T-helper 17 cell (primary cell): ENCODE results near the gene CCL14. TPM values are rescaled to one million over a fixed set of nuclear protein-coding genes. Genes with fewer than 3 reads are reported as not detected.
"Not testable (repeated sequence)": the region's sequence is repeated elsewhere in the genome, so short reads cannot be mapped to it uniquely, and the experiment has no call there.

Experiments used
- ATAC-seq: fragments of 150-1000 bp; cut with Tn5 transposase; 2 replicates; pipeline ENCODE4 v1.10.0; 2021; ENCODE audit warnings: mild to moderate bottlenecking, moderate library complexity
- DNase-seq, 3 donors: peaks; one replicate each; pipeline versions ENCODE4 v3.0.0 to v3.0.0-alpha.2; 2020 to 2021
- H3K9me3 ChIP-seq: one replicate; pipeline ENCODE4 v1.7.0; 2013; ENCODE audit warnings: low read length, mild to moderate bottlenecking; ENCODE audit not compliant: control insufficient read depth, poor library complexity, severe bottlenecking
- H3K27ac Mint-ChIP-seq: one replicate; pipeline ENCODE4 v1.8.0; 2022; ENCODE audit warnings: mild to moderate bottlenecking, moderate library complexity, mixed read lengths
- H3K27me3 Mint-ChIP-seq: one replicate; pipeline ENCODE4 v1.8.0; 2022; ENCODE audit warnings: mixed read lengths
- H3K36me3 Mint-ChIP-seq: one replicate; pipeline ENCODE4 v1.8.0; 2022; ENCODE audit warnings: low read depth, mixed read lengths
- H3K4me1 Mint-ChIP-seq: one replicate; pipeline ENCODE4 v1.8.0; 2022; ENCODE audit warnings: mild to moderate bottlenecking, mixed read lengths
- H3K4me3 Mint-ChIP-seq: one replicate; pipeline ENCODE4 v1.8.0; 2022; ENCODE audit warnings: mild to moderate bottlenecking, moderate library complexity, mixed read lengths
- total RNA-seq, 4 donors: library from RNA in 2 of 4; stranded (reverse) in 2 of 4; gene quantifications; one replicate each; pipeline ENCODE4 v1.2.3 and lab custom pipeline; 2022 to 2026

CCL14 gene
- total RNA-seq, 2 donors from 2014 or later: not detected

- ATAC-seq: no peak
- no peaks in the 10 kb centered on the region for H3K36me3 Mint-ChIP-seq
- H3K4me1 Mint-ChIP-seq: peaks cover 4% of the 10 kb centered on the region
- no peaks in the 10 kb centered on the region for H3K9me3 ChIP-seq
- peaks cover 40% of the 10 kb centered on the region for H3K27me3 Mint-ChIP-seq
- no peak overlapping the region for H3K4me3 Mint-ChIP-seq
- DNase-seq: no peak
- H3K27ac Mint-ChIP-seq: no peak overlapping the region
Observed at GRCh38 chr17:36004594-36005108, 18.1 kb upstream of the CCL14 start.

- no peak for ATAC-seq
- Mint-ChIP-seq H3K4me1 (peaks cover 4% of the 10 kb centered on the region), H3K27ac (no peak overlapping the region), H3K27me3 (peaks cover 52% of the 10 kb centered on the region), H3K4me3 (no peak overlapping the region), H3K36me3 (no peaks in the 10 kb centered on the region)
- H3K9me3 ChIP-seq: no peaks in the 10 kb centered on the region
- DNase-seq: no peak
Observed at GRCh38 chr17:36002631-36003030, 16.1 kb upstream of the CCL14 start.

- Mint-ChIP-seq H3K27me3 (peaks cover 52% of the 10 kb centered on the region), H3K4me3 (no peak overlapping the region), H3K36me3 (no peaks in the 10 kb centered on the region), H3K27ac (no peak overlapping the region), H3K4me1 (peaks cover 4% of the 10 kb centered on the region)
- DNase-seq: no peak
- ATAC-seq: no peak
- H3K9me3 ChIP-seq: no peaks in the 10 kb centered on the region
Observed at GRCh38 chr17:36001862-36002603, 15.5 kb upstream of the CCL14 start.

- DNase-seq: no peak
- no peak for ATAC-seq
- H3K9me3 ChIP-seq: no peaks in the 10 kb centered on the region
- H3K27me3 Mint-ChIP-seq: peaks cover 56% of the 10 kb centered on the region
- H3K4me1 Mint-ChIP-seq: peaks cover 7% of the 10 kb centered on the region
- no peaks in the 10 kb centered on the region for H3K36me3 Mint-ChIP-seq
- no peak within 1 kb of the TSS for H3K4me3 Mint-ChIP-seq
- H3K27ac Mint-ChIP-seq: no peak within 1 kb of the TSS
Observed at GRCh38 chr17:36001110-36001771, 14.7 kb upstream of the CCL14 start, which contains the start of gene CCL15. CCL15 (minus strand) TSS chr17:36001553; CDS start chr17:36001492, 61 bp downstream.

- DNase-seq (no peak), ATAC-seq (no peak)
- peaks cover 7% of the 10 kb centered on the region for H3K4me1 Mint-ChIP-seq
- no peak overlapping the region for H3K4me3 Mint-ChIP-seq
- H3K27me3 Mint-ChIP-seq: peaks cover 54% of the 10 kb centered on the region
- H3K9me3 ChIP-seq: no peaks in the 10 kb centered on the region
- H3K36me3 Mint-ChIP-seq: no peaks in the 10 kb centered on the region
- no peak overlapping the region for H3K27ac Mint-ChIP-seq
Observed at GRCh38 chr17:36000732-36001109, 14.2 kb upstream of the CCL14 start.

- H3K4me1 Mint-ChIP-seq: peaks cover 3% of the 10 kb centered on the region
- no peaks in the 10 kb centered on the region for H3K9me3 ChIP-seq
- DNase-seq (no peak), ATAC-seq (no peak)
- no peak overlapping the region for H3K4me3 Mint-ChIP-seq
- H3K27ac Mint-ChIP-seq: no peak overlapping the region
- H3K27me3 Mint-ChIP-seq: peaks cover 44% of the 10 kb centered on the region
- no peaks in the 10 kb centered on the region for H3K36me3 Mint-ChIP-seq
Observed at GRCh38 chr17:35998756-35999155, 12.2 kb upstream of the CCL14 start.

- Mint-ChIP-seq H3K27ac (no peak overlapping the region), H3K27me3 (peaks cover 46% of the 10 kb centered on the region), H3K4me1 (peaks cover 3% of the 10 kb centered on the region), H3K36me3 (no peaks in the 10 kb centered on the region), H3K4me3 (no peak overlapping the region)
- DNase-seq (no peak), ATAC-seq (no peak)
- no peaks in the 10 kb centered on the region for H3K9me3 ChIP-seq
Observed at GRCh38 chr17:35998018-35998545, 11.6 kb upstream of the CCL14 start.

GRCh38 chr17:35995346-35995745 lies 8.8 kb upstream of the CCL14 start:
- not testable (repeated sequence) for H3K4me1 Mint-ChIP-seq, DNase-seq, ATAC-seq, H3K9me3 ChIP-seq, H3K36me3 Mint-ChIP-seq, H3K4me3 Mint-ChIP-seq, H3K27ac Mint-ChIP-seq
- H3K27me3 Mint-ChIP-seq: peaks cover 32% of the 10 kb centered on the region

- no peak overlapping the region for H3K4me3 Mint-ChIP-seq
- no peak for ATAC-seq
- no peaks in the 10 kb centered on the region for H3K4me1 Mint-ChIP-seq
- no peak overlapping the region for H3K27ac Mint-ChIP-seq
- DNase-seq: no peak
- no peaks in the 10 kb centered on the region for H3K9me3 ChIP-seq
- H3K27me3 Mint-ChIP-seq: peaks cover 15% of the 10 kb centered on the region
- no peaks in the 10 kb centered on the region for H3K36me3 Mint-ChIP-seq
Observed at GRCh38 chr17:35991075-35991474, 4.5 kb upstream of the CCL14 start.

- DNase-seq: no peak
- no peak overlapping the region for H3K27ac Mint-ChIP-seq
- H3K4me1 Mint-ChIP-seq: no peaks in the 10 kb centered on the region
- no peaks in the 10 kb centered on the region for H3K36me3 Mint-ChIP-seq
- no peaks in the 10 kb centered on the region for H3K9me3 ChIP-seq
- ATAC-seq: no peak
- peaks cover 28% of the 10 kb centered on the region for H3K27me3 Mint-ChIP-seq
- H3K4me3 Mint-ChIP-seq: no peak overlapping the region
Observed at GRCh38 chr17:35988164-35988563, 1.6 kb upstream of the CCL14 start.

GRCh38 chr17:35984140-35984539 lies 2.4 kb downstream of the CCL14 start:
- Mint-ChIP-seq H3K4me3 (no peak overlapping the region), H3K4me1 (peaks cover 3% of the 10 kb centered on the region), H3K27ac (no peak overlapping the region), H3K36me3 (peaks cover 2% of the 10 kb centered on the region), H3K27me3 (peaks cover 30% of the 10 kb centered on the region)
- DNase-seq: no peak
- no peaks in the 10 kb centered on the region for H3K9me3 ChIP-seq
- no peak for ATAC-seq

GRCh38 chr17:35982409-35983191 lies 3.9 kb downstream of the CCL14 start:
- Mint-ChIP-seq H3K4me3 (no peak overlapping the region), H3K36me3 (peaks cover 4% of the 10 kb centered on the region), H3K27ac (no peak overlapping the region), H3K4me1 (peaks cover 3% of the 10 kb centered on the region), H3K27me3 (peaks cover 45% of the 10 kb centered on the region)
- no peak for DNase-seq
- ATAC-seq: no peak
- no peaks in the 10 kb centered on the region for H3K9me3 ChIP-seq

GRCh38 chr17:35981908-35982330 lies 4.6 kb downstream of the CCL14 start:
- H3K36me3 Mint-ChIP-seq: peaks cover 4% of the 10 kb centered on the region
- H3K4me1 Mint-ChIP-seq: peaks cover 3% of the 10 kb centered on the region
- no peak overlapping the region for H3K4me3 Mint-ChIP-seq
- DNase-seq (no peak), ATAC-seq (no peak)
- peaks cover 50% of the 10 kb centered on the region for H3K27me3 Mint-ChIP-seq
- H3K9me3 ChIP-seq: no peaks in the 10 kb centered on the region
- H3K27ac Mint-ChIP-seq: no peak overlapping the region
